Measurements from ENCODE around the gene SLC30A1. TPM values are rescaled to one million over a fixed set of nuclear protein-coding genes. Genes with fewer than 3 reads are reported as not detected.

SLC30A1 gene
- total RNA-seq, 1 donor from 2014 or later = 7.1 TPM

GRCh38 chr1:211535346-211535745 lies 43.6 kb downstream of the SLC30A1 start:
- no peak overlapping the region for H3K4me3 ChIP-seq
- H3K9ac ChIP-seq = no peak overlapping the region
- TF ChIP-seq EZH2phosphoT487 (IDR thresholded peaks at IDR 0.05) (no peak), CTCF (IDR thresholded peaks at IDR 0.05) (no peak), EZH2 (IDR thresholded peaks at IDR 0.05) (no peak)
- H3K27ac ChIP-seq = no peak overlapping the region
- H3K9me3 Mint-ChIP-seq = peaks cover 4% of the 10 kb centered on the region
- peaks cover 17% of the 10 kb centered on the region for H3K4me1 Mint-ChIP-seq
- no peak overlapping the region for H3K4me3 Mint-ChIP-seq
- H4K20me1 ChIP-seq (ENCODE audit: low read depth) = no peaks in the 10 kb centered on the region
- no peaks in the 10 kb centered on the region for H3K36me3 Mint-ChIP-seq
- no peaks in the 10 kb centered on the region for H3F3A ChIP-seq (ENCODE audit: low read depth)
- no peak overlapping the region for H2AFZ ChIP-seq (replicated peaks)
- H3K4me1 ChIP-seq = no peaks in the 10 kb centered on the region
- H3K27me3 Mint-ChIP-seq (ENCODE audit: insufficient read depth, low read depth) = peaks cover 13% of the 10 kb centered on the region
- no peak overlapping the region for H3K27ac Mint-ChIP-seq
- DNase-seq (ENCODE audit: low spot score) = no peak
- no peaks in the 10 kb centered on the region for H3K9me3 ChIP-seq (ENCODE audit: low read depth)
- H3K4me2 ChIP-seq = no peak overlapping the region
- no peaks in the 10 kb centered on the region for H3K36me3 ChIP-seq
- H3K27me3 ChIP-seq = no peaks in the 10 kb centered on the region
- no peaks in the 10 kb centered on the region for H3K79me2 ChIP-seq (ENCODE audit: low read depth)

GRCh38 chr1:211534545-211535291 lies 44.2 kb downstream of the SLC30A1 start:
- DNase-seq (ENCODE audit: low spot score) = no peak
- Mint-ChIP-seq H3K9me3 (peaks cover 4% of the 10 kb centered on the region), H3K27me3 (ENCODE audit: insufficient read depth, low read depth) (peaks cover 13% of the 10 kb centered on the region), H3K4me1 (peaks cover 17% of the 10 kb centered on the region), H3K36me3 (no peaks in the 10 kb centered on the region), H3K4me3 (no peak overlapping the region), H3K27ac (peak overlapping the region; percentile 81)
- H3K4me3 ChIP-seq = no peak overlapping the region
- H3K4me1 ChIP-seq = no peaks in the 10 kb centered on the region
- no peak overlapping the region for H2AFZ ChIP-seq (replicated peaks)
- no peaks in the 10 kb centered on the region for H3K27me3 ChIP-seq
- H4K20me1 ChIP-seq (ENCODE audit: low read depth) = no peaks in the 10 kb centered on the region
- H3F3A ChIP-seq (ENCODE audit: low read depth) = no peaks in the 10 kb centered on the region
- H3K9me3 ChIP-seq (ENCODE audit: low read depth) = no peaks in the 10 kb centered on the region
- H3K4me2 ChIP-seq = no peak overlapping the region
- H3K79me2 ChIP-seq (ENCODE audit: low read depth) = no peaks in the 10 kb centered on the region
- TF ChIP-seq CTCF (IDR thresholded peaks at IDR 0.05) (no peak), EZH2phosphoT487 (IDR thresholded peaks at IDR 0.05) (no peak), EZH2 (IDR thresholded peaks at IDR 0.05) (no peak)
- no peak overlapping the region for H3K9ac ChIP-seq
- H3K36me3 ChIP-seq = no peaks in the 10 kb centered on the region
- no peak overlapping the region for H3K27ac ChIP-seq

GRCh38 chr1:211532088-211532444 lies 46.9 kb downstream of the SLC30A1 start:
- H3K36me3 Mint-ChIP-seq = no peaks in the 10 kb centered on the region
- Histone ChIP-seq H3K4me3 (no peak overlapping the region), H3K4me1 (no peaks in the 10 kb centered on the region), H3F3A (ENCODE audit: low read depth) (no peaks in the 10 kb centered on the region), H3K9ac (no peak overlapping the region), H3K27me3 (no peaks in the 10 kb centered on the region), H4K20me1 (ENCODE audit: low read depth) (no peaks in the 10 kb centered on the region), H2AFZ (replicated peaks) (no peak overlapping the region), H3K9me3 (ENCODE audit: low read depth) (no peaks in the 10 kb centered on the region), H3K79me2 (ENCODE audit: low read depth) (no peaks in the 10 kb centered on the region), H3K36me3 (no peaks in the 10 kb centered on the region), H3K27ac (no peak overlapping the region), H3K4me2 (no peak overlapping the region)
- no peak overlapping the region for H3K4me3 Mint-ChIP-seq
- peaks cover 9% of the 10 kb centered on the region for H3K4me1 Mint-ChIP-seq
- TF ChIP-seq EZH2 (IDR thresholded peaks at IDR 0.05) = no peak
- no peak for TF ChIP-seq CTCF (IDR thresholded peaks at IDR 0.05)
- TF ChIP-seq EZH2phosphoT487 (IDR thresholded peaks at IDR 0.05) = no peak
- no peaks in the 10 kb centered on the region for H3K9me3 Mint-ChIP-seq
- no peak for DNase-seq (ENCODE audit: low spot score)
- H3K27ac Mint-ChIP-seq = no peak overlapping the region
- H3K27me3 Mint-ChIP-seq (ENCODE audit: insufficient read depth, low read depth) = peaks cover 6% of the 10 kb centered on the region
